ENCODE results near the gene CDKN2AIP. TPM values are rescaled to one million over a fixed set of nuclear protein-coding genes. Genes with fewer than 3 reads are reported as not detected.

Gene CDKN2AIP
- total RNA-seq, 2 experiments from 2014 or later = 55.7 to 56.9 TPM

DNA sequence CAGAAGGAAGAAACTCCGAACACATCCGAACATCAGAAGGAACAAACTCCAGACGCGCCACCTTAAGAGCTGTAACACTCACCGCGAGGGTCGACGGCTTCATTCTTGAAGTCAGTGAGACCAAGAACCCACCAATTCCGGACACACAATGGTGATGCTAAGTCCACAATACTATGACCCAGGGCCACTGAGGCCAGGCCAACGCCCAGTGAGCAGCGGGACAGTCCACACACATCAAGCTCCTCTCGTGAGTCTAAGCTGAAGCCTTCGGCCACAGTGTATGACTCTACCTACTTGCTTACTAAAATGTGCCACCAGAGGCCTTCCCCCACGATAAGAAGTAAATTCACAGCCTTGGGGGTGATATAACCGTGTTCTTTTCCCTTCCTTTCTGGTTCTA is 10.2 kb upstream of the CDKN2AIP start:
- H3K4me3 ChIP-seq (ENCODE audit: low read length) = no peak overlapping the region
- DNase-seq (no peak), ATAC-seq (ENCODE audit: poor library complexity) (no peak)
- H3K27ac Mint-ChIP-seq = no peak overlapping the region
- H3K9me3 ChIP-seq (ENCODE audit: control insufficient read depth in 1 of 2, insufficient read depth in 1 of 2, low read length in 2 of 2) = no peaks in the 10 kb centered on the region
- no peaks in the 10 kb centered on the region for H3K36me3 Mint-ChIP-seq (ENCODE audit: low read depth)
- H3K27me3 Mint-ChIP-seq = no peaks in the 10 kb centered on the region
- H3K4me1 ChIP-seq (ENCODE audit: insufficient read depth, low read length) = peaks cover 33% of the 10 kb centered on the region
- POLR2A ChIA-PET = interaction anchor here (3.0 kb wide), 1 partner anchor 9 kb away, joined by 21 read pairs; the partner anchor contains the start of gene CDKN2AIP
- no peaks in the 10 kb centered on the region for H3K27me3 ChIP-seq (ENCODE audit: control insufficient read depth in 1 of 2, insufficient read depth in 2 of 2, low read length in 2 of 2)
- no peak overlapping the region for H3K27ac ChIP-seq (ENCODE audit: low read depth in 1 of 2, low read length in 2 of 2)
- TF ChIP-seq, protein P1, sequence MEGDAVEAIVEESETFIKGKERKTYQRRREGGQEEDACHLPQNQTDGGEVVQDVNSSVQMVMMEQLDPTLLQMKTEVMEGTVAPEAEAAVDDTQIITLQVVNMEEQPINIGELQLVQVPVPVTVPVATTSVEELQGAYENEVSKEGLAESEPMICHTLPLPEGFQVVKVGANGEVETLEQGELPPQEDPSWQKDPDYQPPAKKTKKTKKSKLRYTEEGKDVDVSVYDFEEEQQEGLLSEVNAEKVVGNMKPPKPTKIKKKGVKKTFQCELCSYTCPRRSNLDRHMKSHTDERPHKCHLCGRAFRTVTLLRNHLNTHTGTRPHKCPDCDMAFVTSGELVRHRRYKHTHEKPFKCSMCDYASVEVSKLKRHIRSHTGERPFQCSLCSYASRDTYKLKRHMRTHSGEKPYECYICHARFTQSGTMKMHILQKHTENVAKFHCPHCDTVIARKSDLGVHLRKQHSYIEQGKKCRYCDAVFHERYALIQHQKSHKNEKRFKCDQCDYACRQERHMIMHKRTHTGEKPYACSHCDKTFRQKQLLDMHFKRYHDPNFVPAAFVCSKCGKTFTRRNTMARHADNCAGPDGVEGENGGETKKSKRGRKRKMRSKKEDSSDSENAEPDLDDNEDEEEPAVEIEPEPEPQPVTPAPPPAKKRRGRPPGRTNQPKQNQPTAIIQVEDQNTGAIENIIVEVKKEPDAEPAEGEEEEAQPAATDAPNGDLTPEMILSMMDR (IDR thresholded peaks at IDR 0.05) = no peak
- no peak overlapping the region for H3K4me3 Mint-ChIP-seq
- CTCF ChIA-PET = no interaction called here
- peaks cover 32% of the 10 kb centered on the region for H3K4me1 Mint-ChIP-seq (ENCODE audit: low read depth)
- intact Hi-C loops (cut with DNase I, micrococcal nuclease) = no loop called here
- no peaks in the 10 kb centered on the region for H3K9me3 Mint-ChIP-seq
- no peaks in the 10 kb centered on the region for H3K36me3 ChIP-seq (ENCODE audit: insufficient read depth, low read length)

GRCh38 chr4:183434666-183435190 is 9.7 kb upstream of the CDKN2AIP start:
- Mint-ChIP-seq H3K4me3 (no peak overlapping the region), H3K27me3 (no peaks in the 10 kb centered on the region), H3K9me3 (no peaks in the 10 kb centered on the region), H3K4me1 (ENCODE audit: low read depth) (peaks cover 28% of the 10 kb centered on the region), H3K36me3 (ENCODE audit: low read depth) (no peaks in the 10 kb centered on the region), H3K27ac (no peak overlapping the region)
- Histone ChIP-seq H3K4me3 (ENCODE audit: low read length) (no peak overlapping the region), H3K4me1 (ENCODE audit: insufficient read depth, low read length) (peaks cover 33% of the 10 kb centered on the region), H3K9me3 (ENCODE audit: control insufficient read depth in 1 of 2, insufficient read depth in 1 of 2, low read length in 2 of 2) (no peaks in the 10 kb centered on the region), H3K27me3 (ENCODE audit: control insufficient read depth in 1 of 2, insufficient read depth in 2 of 2, low read length in 2 of 2) (no peaks in the 10 kb centered on the region), H3K27ac (ENCODE audit: low read depth in 1 of 2, low read length in 2 of 2) (no peak overlapping the region), H3K36me3 (ENCODE audit: insufficient read depth, low read length) (no peaks in the 10 kb centered on the region)
- no peak for DNase-seq
- ChIA-PET CTCF (no interaction called here), POLR2A (interaction anchor here (3.0 kb wide), 1 partner anchor 9 kb away, joined by 21 read pairs; the partner anchor contains the start of gene CDKN2AIP)
- TF ChIP-seq, protein P1 (IDR thresholded peaks at IDR 0.05) = no peak
- no peak for ATAC-seq (ENCODE audit: poor library complexity)
- intact Hi-C loops (cut with DNase I, micrococcal nuclease) = no loop called here

DNA sequence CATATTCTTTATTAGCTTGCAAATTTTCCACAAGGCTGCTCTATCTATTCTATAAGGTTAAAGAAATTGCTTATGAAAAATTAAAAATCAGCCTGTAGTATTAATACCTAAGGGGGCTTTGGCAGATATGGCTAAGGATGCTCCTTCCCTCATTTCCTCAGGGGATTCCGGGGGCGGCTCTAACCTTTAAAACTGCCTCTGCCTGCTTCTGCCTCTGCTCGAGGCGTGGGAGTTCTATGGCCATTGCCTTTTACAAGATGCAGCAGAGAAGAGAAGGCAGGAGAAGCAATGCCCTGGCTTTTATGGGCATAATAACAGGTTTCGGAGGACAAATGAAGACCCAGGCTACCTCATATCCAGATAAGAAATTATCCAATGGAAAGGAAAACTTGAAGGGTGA is 8.6 kb upstream of the CDKN2AIP start:
- no peak overlapping the region for H3K27ac ChIP-seq (ENCODE audit: low read depth in 1 of 2, low read length in 2 of 2)
- no peaks in the 10 kb centered on the region for H3K9me3 ChIP-seq (ENCODE audit: control insufficient read depth in 1 of 2, insufficient read depth in 1 of 2, low read length in 2 of 2)
- Mint-ChIP-seq H3K36me3 (ENCODE audit: low read depth) (no peaks in the 10 kb centered on the region), H3K9me3 (no peaks in the 10 kb centered on the region), H3K27ac (no peak overlapping the region), H3K4me3 (no peak overlapping the region), H3K4me1 (ENCODE audit: low read depth) (peaks cover 20% of the 10 kb centered on the region), H3K27me3 (no peaks in the 10 kb centered on the region)
- H3K27me3 ChIP-seq (ENCODE audit: control insufficient read depth in 1 of 2, insufficient read depth in 2 of 2, low read length in 2 of 2) = no peaks in the 10 kb centered on the region
- no peaks in the 10 kb centered on the region for H3K36me3 ChIP-seq (ENCODE audit: insufficient read depth, low read length)
- H3K4me3 ChIP-seq (ENCODE audit: low read length) = no peak overlapping the region
- intact Hi-C loops (cut with DNase I, micrococcal nuclease) = no loop called here
- no peak for ATAC-seq (ENCODE audit: poor library complexity)
- TF ChIP-seq, protein P1 (IDR thresholded peaks at IDR 0.05) = no peak
- ChIA-PET CTCF (no interaction called here), POLR2A (interaction anchor here (3.0 kb wide), 1 partner anchor 8 kb away, joined by 21 read pairs; the partner anchor contains the start of gene CDKN2AIP)
- DNase-seq = no peak
- H3K4me1 ChIP-seq (ENCODE audit: insufficient read depth, low read length) = peaks cover 25% of the 10 kb centered on the region
